KMS-11 (cell line): ENCODE results near the gene SLC13A3.

Source experiments
- H2AFZ ChIP-seq: fragments of 200-600 bp; sonication (generic); 2 replicates; pipeline ENCODE4 v1.6.1; 2016; ENCODE audit warnings: antibody characterized with exemption, mixed run types, low read depth
- H3K27ac ChIP-seq: fragments of 200-600 bp; sonication (generic); 2 replicates; pipeline ENCODE4 v1.6.1; 2016; ENCODE audit warnings: mild to moderate bottlenecking, mixed run types
- H3K27me3 ChIP-seq: fragments of 200-600 bp; sonication (generic); 2 replicates; pipeline ENCODE4 v1.6.1; 2017; ENCODE audit warnings: mild to moderate bottlenecking, low read depth, mixed run types, moderate library complexity; ENCODE audit not compliant: insufficient read depth
- H3K36me3 ChIP-seq: fragments of 200-600 bp; sonication (generic); 2 replicates; pipeline ENCODE4 v1.6.1; 2017; ENCODE audit warnings: mild to moderate bottlenecking, mixed run types; ENCODE audit not compliant: insufficient read depth
- H3K4me1 ChIP-seq: fragments of 200-600 bp; sonication (generic); 2 replicates; pipeline ENCODE4 v1.6.1; 2016; ENCODE audit warnings: mild to moderate bottlenecking, low read depth, mixed run types; ENCODE audit not compliant: poor library complexity, severe bottlenecking
- H3K4me2 ChIP-seq: fragments of 200-600 bp; sonication (generic); 2 replicates; pipeline ENCODE4 v1.7.0; 2016; ENCODE audit warnings: mild to moderate bottlenecking, mixed run types
- H3K4me3 ChIP-seq: fragments of 200-600 bp; sonication (generic); IDR thresholded peaks from 2 replicates; pipeline ENCODE4 v1.6.1; 2017; ENCODE audit warnings: low read depth, low read length, mixed read lengths; ENCODE audit not compliant: insufficient read depth
- H3K79me2 ChIP-seq: fragments of 200-600 bp; sonication (generic); 2 replicates; pipeline ENCODE4 v1.6.1; 2016; ENCODE audit warnings: low read depth, mixed run types; ENCODE audit not compliant: insufficient read depth
- H3K9ac ChIP-seq: fragments of 200-600 bp; sonication (generic); 2 replicates; pipeline ENCODE4 v1.6.1; 2016; ENCODE audit warnings: mild to moderate bottlenecking, mixed run types
- H4K20me1 ChIP-seq: fragments of 200-600 bp; sonication (generic); 2 replicates; pipeline ENCODE4 v1.6.1; 2016; ENCODE audit warnings: mild to moderate bottlenecking, mixed run types; ENCODE audit not compliant: insufficient read depth
- CTCF ChIP-seq: fragments of 200-600 bp; sonication (generic); conservative IDR thresholded peaks from 2 replicates; pipeline ENCODE4 v1.6.1; 2017; ENCODE audit warnings: low read depth, mild to moderate bottlenecking, antibody characterized with exemption, low read length, moderate library complexity, mixed read lengths

The SLC13A3 gene

DNA sequence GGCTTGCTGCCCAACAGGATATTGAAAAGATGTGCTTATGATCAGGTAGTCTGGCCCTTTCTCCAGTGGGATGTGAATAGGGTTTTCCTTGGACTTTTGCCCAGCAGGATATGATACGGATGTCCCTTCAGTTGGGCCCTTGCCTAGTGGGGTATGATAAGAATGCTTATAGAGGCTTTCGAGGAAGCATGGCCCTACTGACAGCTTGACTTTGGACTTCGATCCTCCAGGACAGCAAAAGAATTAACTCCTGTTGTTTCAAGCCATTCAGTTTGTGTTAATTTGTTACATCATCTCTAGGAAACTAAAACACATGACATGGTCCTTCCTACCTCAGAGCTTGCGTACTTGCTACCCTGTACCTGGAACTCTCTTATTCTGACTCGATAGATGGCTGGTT, 128.2 kb downstream of the SLC13A3 start:
- no peaks in the 10 kb centered on the region for H3K27me3 ChIP-seq
- no peaks in the 10 kb centered on the region for H3K36me3 ChIP-seq
- no peak overlapping the region for H3K27ac ChIP-seq
- no peaks in the 10 kb centered on the region for H3K79me2 ChIP-seq
- no peak overlapping the region for H3K9ac ChIP-seq
- H2AFZ ChIP-seq: no peak overlapping the region
- H4K20me1 ChIP-seq: no peaks in the 10 kb centered on the region
- H3K4me3 ChIP-seq: no peak overlapping the region
- no peak for TF ChIP-seq CTCF
- no peaks in the 10 kb centered on the region for H3K4me1 ChIP-seq
- no peak overlapping the region for H3K4me2 ChIP-seq

GRCh38 chr20:46520976-46521579, 130.2 kb downstream of the SLC13A3 start:
- Histone ChIP-seq H3K4me1 (no peaks in the 10 kb centered on the region), H3K27ac (no peak overlapping the region), H3K9ac (no peak overlapping the region), H3K36me3 (no peaks in the 10 kb centered on the region), H3K4me2 (no peak overlapping the region), H3K79me2 (no peaks in the 10 kb centered on the region), H4K20me1 (no peaks in the 10 kb centered on the region), H2AFZ (no peak overlapping the region), H3K4me3 (no peak overlapping the region), H3K27me3 (no peaks in the 10 kb centered on the region)
- peak; percentile 62 for TF ChIP-seq CTCF

DNA sequence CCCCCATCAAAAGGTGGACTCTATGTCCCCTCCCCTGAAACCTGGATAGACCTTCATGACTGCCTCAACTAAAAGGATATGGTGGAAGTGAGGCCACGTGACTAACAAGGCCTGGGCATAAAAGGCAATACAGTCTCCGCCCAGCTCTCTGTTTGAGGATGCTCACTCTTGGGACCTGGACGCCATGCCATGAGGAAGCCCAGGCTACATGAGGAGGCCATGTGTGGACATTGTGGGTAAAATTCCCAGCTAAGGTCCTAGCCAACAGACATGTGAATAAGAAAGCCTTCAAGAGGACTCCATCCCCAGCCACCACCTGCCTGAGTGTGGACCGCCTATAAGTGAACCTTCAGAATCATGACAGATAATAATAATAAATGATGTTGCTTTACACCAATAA, 130.7 kb downstream of the SLC13A3 start:
- Histone ChIP-seq H3K9ac (no peak overlapping the region), H3K4me2 (no peak overlapping the region), H3K27me3 (no peaks in the 10 kb centered on the region), H3K27ac (no peak overlapping the region), H3K4me3 (no peak overlapping the region), H3K4me1 (no peaks in the 10 kb centered on the region), H2AFZ (no peak overlapping the region), H3K36me3 (no peaks in the 10 kb centered on the region), H4K20me1 (no peaks in the 10 kb centered on the region), H3K79me2 (no peaks in the 10 kb centered on the region)
- TF ChIP-seq CTCF: no peak

DNA sequence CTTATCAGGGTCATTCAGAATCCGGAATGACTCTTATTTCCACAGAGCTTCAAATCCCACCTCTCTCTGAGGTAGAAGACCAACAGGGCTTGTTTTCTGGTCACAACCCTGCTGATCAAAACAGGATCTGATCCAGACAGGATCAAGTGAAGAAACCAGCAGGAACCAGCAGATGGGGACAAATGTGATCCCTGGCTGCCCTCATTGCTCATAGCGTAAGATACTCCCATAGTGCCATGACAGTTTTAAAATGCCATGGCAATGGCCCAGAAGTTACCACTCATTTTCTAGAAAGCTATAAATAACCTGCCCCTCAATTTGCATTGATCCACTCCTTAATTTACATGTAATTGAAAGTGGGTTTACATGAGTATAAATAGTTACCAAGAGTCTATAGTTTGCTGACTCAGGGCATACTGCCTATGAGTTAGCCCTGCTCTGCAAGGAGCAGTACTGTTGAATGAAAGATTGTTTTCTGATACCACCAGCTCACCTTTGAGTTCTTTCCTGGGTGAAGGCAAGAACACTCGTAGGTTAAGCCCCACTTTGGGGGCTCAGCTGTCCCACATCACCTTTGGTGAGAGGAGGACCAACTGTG, 131.7 kb downstream of the SLC13A3 start:
- H3K79me2 ChIP-seq: no peaks in the 10 kb centered on the region
- H3K4me3 ChIP-seq: no peak overlapping the region
- H2AFZ ChIP-seq: no peak overlapping the region
- no peaks in the 10 kb centered on the region for H3K27me3 ChIP-seq
- H3K4me2 ChIP-seq: no peak overlapping the region
- no peak overlapping the region for H3K9ac ChIP-seq
- no peak for TF ChIP-seq CTCF
- H3K36me3 ChIP-seq: no peaks in the 10 kb centered on the region
- H4K20me1 ChIP-seq: no peaks in the 10 kb centered on the region
- H3K4me1 ChIP-seq: no peaks in the 10 kb centered on the region
- H3K27ac ChIP-seq: no peak overlapping the region
